Breast epithelium (tissue), 3 donors: ENCODE data around the gene UST.

Source experiments
- POLR2A ChIP-seq: fragments of 450-650 bp; IDR thresholded peaks from one replicate; pipeline ENCODE4 v1.6.1; 2016; ENCODE audit warnings: antibody characterized with exemption, mild to moderate bottlenecking, moderate library complexity
- TF ChIP-seq, protein P1 (sequence below), 3 donors: fragments of 450-650 bp; IDR thresholded peaks; one replicate each; pipeline ENCODE4 v1.5.1; 2016 to 2017; ENCODE audit warnings: antibody characterized with exemption in 3 of 3, mild to moderate bottlenecking in 3 of 3, moderate library complexity in 3 of 3

- TF ChIP-seq, protein P1, sequence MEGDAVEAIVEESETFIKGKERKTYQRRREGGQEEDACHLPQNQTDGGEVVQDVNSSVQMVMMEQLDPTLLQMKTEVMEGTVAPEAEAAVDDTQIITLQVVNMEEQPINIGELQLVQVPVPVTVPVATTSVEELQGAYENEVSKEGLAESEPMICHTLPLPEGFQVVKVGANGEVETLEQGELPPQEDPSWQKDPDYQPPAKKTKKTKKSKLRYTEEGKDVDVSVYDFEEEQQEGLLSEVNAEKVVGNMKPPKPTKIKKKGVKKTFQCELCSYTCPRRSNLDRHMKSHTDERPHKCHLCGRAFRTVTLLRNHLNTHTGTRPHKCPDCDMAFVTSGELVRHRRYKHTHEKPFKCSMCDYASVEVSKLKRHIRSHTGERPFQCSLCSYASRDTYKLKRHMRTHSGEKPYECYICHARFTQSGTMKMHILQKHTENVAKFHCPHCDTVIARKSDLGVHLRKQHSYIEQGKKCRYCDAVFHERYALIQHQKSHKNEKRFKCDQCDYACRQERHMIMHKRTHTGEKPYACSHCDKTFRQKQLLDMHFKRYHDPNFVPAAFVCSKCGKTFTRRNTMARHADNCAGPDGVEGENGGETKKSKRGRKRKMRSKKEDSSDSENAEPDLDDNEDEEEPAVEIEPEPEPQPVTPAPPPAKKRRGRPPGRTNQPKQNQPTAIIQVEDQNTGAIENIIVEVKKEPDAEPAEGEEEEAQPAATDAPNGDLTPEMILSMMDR (IDR thresholded peaks at IDR 0.05), result no peak
- TF ChIP-seq POLR2A, result no peak
These were observed 30.0 kb upstream of the UST start for GRCh38 chr6:148716811-148717210.
